Activated T-cell treated with anti-CD3 and anti-CD28 coated beads for 48 hours (primary cell): ENCODE measurements around the gene QKI.
"Not testable (repeated sequence)": the region's sequence is repeated elsewhere in the genome, so short reads cannot be mapped to it uniquely, and the experiment has no call there.

Experiments
- DNase-seq: peaks from one replicate; pipeline ENCODE4 v3.0.0-alpha.2; 2020; ENCODE audit warnings: low read depth

QKI gene

DNA sequence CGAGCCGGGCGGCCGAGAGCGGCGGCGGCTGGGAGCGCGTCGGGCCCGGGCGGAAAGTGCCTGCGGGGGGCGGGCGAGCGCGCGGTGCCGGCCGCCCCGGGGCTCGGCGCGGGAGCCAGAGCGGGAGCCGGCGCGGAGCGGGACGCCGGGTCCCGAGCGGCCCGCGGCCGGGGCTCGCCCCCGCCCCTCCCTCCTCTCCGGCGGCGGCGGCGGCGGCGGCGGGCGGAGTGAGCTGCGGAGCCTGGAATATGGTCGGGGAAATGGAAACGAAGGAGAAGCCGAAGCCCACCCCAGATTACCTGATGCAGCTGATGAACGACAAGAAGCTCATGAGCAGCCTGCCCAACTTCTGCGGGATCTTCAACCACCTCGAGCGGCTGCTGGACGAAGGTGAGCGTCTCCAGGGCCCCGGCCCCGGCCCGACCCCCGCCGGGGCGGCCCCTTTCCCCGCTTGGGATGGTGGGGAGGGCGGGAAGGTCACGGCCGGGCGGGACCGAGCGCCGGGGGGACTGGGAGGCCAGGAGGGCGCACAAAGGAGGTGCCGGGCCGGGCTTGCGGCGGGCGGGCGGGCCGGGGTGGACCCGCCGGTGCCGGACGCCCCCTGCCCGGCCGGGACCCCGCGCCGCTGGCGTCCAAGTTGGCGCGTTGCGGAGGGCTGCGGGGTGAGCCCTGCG lies 565 bp downstream of the QKI start:
- no peak for DNase-seq

DNA sequence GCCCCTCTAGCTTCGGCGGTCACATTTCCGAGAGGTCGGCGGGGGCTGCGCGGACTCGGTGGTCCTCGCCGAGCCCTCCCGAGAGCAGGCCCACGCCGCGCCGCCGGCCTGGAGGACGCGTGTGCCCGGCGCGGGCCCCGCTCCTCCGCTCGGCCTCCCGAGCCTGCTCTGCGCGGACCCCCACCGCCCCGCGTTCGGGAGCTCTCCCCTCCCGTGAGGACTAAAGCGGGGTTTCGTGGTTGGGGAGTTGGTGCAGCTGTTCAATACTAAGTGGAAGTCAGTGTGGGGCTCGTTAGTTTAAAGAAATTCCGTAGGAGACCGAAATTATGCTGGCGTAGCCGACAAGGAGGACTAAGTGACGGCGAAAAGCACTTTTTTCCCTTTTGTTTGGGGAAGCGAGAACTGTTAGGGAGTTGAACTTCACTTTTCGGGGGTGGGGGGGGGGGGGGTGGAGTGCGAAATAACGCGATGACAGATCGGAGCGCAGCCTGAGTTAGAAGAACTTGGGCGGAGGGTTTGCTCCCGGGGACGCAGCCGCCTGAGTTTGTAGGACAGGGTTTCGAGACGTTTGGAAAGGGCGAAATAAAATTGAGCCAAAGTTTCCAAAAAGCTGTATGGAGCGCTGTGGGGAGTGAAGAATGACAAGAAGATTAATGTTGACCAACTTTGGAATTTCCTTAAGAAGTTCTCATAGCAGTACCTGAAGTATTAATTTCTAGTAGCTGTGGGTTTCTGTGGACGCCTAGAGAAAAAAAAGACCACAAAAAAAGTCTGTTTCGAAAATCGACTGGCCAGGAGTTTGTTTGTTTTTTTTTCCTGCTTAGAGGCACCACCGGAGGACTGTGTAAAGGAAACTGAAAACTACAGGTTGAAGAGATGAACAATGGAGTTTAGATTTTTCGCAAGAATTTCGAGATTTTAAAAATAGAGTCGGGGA lies 1.4 kb downstream of the QKI start:
- DNase-seq: peak; percentile 30

DNA sequence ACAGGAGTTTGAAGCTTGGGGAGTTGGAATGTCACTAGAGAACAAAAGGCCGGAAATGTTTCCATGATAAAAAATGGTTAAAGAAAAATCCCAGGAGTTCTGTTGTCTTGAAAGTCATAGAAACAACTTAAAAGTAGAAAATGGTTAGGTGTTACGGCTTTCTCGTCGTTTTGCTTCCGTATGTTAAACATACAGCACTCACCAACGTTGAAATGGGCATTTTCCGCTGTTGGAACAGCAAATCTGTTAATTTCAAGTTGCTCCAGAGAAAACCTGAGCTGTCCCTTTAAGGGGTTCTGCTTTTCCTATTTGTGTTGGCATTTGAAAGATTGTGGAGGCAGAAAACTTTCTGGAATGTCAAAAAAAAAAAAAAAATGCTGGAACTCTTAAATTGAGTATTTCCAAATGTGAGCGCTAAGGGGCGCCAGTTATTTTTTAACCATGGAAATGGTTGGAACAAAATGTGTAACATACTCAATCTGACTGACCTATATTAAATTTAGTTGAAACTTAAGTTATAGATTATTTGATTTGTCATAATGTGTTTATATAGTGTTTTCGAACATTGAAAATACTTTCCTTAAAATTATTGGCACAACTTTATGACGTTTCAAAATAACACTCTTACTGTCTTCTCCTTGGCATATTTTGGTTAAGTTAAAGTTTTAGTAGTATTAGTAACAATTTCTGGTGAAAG lies 2.2 kb downstream of the QKI start:
- DNase-seq: no peak

DNA sequence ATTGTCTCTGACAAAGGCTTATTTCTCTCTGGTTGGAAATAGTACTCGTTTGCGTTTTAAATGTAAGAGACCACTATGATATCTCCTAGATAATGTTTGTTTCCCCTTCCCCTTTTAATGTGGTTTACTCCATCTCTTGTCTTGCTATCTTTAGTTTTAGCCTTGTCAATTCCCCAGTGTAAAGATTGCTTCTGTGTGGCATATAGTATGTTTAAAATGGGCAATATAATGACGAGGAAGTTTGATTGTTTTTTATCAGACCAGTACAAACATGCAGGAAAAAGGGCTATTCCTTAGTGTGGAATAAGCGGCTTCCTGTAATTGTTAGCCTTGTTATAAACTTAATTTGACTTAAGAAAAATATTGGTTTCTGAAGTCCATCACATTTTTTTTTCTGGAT lies 3.1 kb downstream of the QKI start:
- DNase-seq: no peak

DNA sequence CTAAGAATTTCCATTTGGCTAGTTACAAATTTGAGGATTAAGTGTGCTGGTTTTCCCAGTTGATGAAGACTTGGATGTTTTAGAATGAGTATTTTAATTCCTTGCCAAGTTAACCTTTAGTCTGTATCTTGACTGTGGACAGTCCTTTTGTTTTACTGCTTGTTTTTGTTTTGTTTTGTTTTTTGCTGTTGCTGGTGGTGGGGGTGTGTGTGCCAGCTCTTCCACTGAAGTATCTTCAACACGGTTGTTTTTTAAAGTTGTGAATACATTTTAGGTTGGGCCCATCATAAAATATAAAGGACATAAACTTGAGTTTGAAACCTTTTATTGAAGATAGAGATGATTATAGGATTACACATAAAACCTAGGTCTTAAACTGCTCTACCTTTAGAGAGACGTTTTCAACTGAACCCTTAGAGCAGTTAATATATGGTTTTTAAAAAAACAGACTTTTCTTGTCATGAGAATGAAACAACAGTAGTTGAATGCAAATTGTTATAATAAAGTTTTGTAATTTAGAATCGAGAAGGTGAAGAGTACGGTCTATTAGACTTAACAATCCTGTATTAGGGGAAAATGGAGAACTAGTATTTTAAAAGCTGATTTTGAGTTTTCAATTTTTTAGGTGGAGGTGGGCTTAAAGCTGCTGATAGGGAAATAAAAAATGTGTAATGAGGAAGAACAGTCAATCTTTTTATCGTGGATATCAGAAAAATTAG lies 4.0 kb downstream of the QKI start:
- DNase-seq: no peak

DNA sequence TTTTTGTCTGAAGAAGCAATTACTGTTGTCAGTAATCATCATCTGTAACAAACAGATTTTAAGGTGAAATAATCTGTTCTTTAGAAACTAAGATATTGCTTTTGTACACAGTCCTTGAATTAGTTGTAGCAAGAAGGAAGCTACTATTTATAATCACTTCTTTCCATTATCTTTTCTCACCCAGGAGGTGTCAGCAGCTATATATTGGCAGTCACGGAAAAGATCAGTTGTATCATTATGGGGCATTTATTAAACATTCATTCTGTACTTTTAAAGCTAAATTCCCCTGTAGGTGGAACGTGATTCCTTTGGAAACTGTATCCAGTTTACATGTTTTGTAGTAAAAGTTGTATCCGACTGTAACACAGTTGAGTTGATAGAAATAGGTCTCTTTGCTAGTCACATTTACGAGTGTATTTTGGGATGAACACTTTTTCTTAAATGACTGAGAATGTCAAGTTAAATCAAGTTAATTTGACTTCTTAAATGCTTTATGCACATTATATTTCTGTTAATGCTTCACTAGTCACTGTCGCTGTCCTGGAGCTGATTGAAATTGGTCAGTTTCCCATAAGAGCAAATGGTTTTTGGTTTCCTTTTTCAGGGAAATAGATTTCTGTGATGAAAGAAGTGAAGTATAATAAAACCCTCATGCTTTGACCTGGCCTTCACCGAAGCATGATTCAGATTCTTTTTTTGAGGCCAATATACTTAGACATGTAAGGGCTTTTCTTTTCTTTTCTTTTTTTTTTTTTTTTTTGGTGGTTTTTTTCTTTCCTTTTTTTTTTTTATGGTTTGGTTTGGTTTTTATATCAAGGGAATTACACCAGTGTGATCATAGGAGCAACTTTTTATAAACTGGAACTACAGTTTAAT lies 5.1 kb downstream of the QKI start:
- DNase-seq: no peak

DNA sequence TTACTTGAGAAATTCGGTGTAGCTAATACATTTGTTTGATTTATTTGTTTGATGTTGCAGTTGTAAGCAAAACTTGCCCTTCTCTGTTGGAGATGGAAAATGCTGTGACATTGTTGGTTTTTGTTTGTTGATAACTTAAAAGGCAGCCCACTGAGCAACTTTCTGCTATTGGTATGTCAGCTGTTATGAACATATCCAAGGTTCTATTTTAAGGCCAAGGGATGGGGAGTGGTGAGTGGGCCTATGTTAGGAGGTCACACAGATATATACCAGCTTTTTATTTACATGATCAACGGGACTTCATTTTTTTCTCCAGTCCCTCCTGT lies 5.7 kb downstream of the QKI start:
- DNase-seq: no peak

DNA sequence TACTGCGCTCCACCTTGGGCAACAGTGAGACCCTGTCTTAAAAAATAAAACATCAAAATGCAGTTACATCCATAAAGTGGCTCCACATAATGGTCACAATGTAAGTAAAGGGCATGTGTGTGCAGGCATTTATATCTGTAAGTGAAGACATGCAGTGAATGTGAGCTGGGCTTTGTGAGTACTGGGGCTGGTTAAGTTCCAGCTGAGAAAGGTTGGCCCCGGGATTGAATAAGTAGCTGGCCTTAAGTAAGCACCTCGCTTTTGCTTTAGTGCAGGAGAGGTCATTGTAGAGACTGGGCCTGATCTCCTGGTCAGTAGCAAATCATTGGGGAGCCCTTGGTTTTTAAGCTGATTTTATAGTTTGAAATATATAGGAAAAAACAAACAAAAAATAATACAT lies 8.0 kb downstream of the QKI start:
- no peak for DNase-seq

DNA sequence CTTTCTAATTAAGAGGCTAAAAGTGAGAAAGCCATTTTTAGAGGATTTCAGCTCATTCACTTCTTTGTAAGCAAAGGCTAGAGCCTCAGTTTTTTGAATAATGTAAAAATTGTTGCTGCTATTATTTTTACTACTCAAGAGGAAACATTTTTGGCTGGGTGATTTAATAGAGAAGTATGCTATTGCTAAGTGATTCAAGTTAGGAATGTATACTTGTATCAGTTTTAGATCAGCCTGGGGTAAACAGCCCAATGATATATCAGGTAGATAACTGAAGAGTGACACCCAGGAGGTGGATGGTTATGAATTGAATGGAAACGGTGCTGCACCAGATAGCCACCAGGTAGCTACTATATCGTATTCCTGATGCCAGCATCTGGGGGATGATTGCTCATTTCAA lies 9.2 kb downstream of the QKI start:
- no peak for DNase-seq

DNA sequence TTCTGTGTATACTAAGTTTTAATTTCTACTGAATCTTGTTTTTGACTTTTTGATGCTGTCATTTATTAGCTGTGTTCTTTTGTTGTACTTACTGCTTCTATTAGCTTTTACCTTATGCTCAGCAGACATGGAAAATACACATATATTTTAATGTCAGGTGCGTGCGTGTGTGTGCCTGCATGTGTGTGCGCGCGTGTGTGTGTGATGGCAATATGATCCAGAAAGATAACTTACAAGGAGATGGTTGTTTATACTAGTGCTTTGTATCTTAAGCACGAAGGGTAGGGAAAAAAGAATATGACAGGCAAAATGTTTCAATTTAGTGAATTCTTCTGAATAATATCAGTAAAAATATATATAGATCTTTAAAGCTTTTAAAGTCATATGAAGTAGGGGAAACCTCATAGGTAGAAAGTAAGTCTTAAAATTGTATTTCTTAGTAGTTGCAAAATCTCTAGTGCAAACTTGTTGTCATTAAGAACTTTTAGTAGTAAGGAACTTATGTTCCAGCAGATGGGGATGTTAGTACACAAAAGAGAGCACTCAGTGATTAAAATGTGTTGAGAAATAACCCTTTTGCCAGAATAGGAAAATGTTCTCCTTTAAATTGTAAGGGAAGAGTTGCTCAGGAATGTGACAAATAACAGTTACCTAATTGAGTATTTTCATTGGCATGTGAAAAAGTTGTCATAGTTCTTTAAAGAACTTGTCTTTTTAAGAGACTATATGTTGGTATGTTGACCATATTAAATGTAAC lies 13.2 kb downstream of the QKI start:
- no peak for DNase-seq

DNA sequence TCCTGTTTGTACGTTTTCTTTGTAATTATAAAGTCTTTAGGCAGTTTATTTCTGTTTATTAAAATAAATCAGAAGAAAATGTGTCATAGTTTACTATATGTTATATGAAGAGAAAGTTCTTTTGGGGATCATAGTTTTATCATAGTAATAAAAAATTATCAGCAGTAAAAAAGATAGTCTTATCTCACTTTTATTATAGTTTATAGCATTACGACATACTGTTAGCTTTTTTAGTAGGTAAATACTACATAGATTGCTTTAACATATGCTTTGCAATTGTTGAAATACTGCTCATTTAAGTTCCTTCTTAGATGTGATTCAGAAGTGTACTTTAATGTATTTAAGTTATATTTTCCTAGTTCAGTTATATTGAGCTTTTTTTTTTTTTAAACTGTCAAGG lies 13.9 kb downstream of the QKI start:
- DNase-seq: no peak

DNA sequence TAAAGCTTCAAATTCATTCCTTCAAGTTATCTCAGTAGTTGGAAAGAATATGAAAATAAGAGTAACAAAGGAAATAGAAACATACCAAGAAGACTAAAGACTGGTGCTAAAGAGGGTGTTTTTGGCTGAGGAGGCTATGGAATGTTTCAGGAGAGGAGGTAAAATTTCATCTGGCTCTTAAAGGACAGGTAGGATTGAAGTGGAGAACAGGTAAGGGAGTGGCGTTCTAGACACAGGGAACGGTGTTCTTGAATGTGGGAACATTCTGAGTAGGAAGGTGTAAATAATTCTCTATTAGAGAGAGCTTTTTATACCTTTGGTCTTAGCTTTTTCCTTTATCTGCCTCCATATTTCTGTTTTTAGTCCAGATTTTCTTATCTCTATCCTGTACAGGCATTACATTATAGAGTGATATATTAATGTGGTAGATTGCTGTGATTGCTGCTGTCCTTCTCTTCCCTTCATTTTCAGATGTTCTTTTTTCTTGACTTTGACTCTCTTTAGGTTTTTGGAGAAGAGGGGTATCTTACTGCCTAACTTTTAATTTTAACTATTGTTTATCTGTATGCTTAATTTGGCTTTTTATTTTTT lies 15.4 kb downstream of the QKI start:
- no peak for DNase-seq

DNA sequence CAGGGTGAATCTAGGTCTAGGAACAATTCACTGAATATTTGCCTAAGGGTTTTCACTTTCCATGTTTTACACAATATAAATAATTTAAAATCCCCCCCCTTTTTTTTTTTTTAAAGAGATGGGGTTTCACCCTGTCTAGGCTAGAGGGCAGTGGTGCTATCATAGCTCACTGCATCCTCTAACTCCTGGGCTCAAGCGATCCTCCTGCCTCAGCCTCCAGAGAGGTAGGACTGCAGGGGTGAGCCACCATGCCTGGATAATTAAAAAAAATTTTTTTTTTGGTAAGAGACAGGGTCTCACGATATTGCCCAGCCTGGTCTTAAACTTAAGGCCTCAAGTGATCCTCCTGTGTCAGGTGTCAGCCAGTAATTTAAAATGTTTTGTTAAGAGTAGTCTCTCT lies 17.8 kb downstream of the QKI start:
- no peak for DNase-seq

DNA sequence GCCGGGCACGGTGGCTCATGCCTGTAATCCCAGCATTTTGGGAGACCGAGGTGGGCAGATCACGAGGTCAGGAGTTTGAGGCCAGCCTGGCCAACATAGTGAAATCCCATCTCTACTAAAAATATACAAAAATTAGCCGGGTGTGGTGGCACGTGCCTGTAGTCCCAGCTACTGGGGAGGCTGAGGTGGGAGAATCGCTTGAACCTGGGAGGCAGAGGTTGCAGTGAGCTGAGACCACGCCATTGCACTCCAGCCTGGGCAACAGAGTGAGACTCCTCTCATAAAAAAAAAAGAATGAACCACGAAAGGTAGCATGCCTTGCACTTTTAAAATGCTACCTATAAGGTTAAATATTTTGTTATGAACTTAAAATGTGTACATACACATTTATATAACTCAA lies 19.0 kb downstream of the QKI start:
- not testable (repeated sequence) for DNase-seq

DNA sequence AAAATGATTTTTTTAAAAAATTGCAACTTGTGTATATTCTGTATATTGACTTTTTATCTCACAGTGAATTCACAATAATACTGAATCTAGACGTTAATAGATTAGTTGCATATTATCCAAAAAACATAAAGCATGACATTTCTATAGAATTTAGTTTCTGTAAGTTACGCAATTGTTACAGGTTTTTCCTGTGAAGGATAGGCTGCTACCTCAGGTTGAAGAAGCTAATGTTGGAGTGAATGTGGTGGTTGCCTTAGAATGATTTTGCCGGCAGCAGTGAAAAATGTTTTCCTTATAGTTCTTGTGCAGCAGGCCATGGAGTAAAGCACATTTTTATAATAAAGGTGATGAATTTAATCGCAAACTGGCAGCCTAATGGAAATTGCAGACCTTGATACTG lies 20.5 kb downstream of the QKI start:
- DNase-seq: no peak

DNA sequence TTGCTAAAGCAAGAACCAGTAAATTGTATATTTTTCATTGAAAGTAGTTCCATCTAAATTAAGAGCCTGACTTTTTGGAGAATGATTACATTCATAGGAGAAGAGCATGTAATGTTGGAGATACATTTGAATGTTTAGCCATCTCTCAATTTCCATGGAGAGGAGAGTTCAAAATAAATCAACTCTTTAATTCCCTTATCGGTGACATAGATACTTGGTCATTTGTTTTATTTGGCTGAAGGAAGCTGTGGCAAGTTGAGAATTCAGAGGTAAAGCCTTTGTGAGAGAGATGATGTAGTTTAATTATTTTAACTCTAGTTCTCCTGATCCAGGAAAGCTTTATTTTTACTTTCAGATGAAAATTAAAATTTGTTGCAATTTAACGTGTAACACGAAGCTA lies 22.3 kb downstream of the QKI start:
- DNase-seq: no peak

DNA sequence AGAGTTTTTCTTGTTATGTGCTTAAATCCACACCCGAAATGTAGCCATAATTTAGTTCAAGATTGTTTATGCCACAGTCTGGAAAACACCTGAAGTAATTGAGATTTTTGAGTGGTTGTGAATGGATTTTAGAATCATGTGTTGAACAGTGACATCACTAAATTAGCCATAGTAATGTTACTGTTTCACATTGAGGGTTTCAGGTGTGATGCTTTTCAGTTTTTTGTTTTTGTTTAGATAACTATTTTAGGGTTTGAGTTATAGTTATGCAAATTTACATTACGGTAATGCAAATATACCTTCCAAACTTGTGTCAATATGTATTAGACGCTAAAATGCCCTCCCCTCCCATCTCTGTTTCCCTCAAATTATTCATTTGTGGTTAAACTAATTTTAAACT lies 22.9 kb downstream of the QKI start:
- no peak for DNase-seq

DNA sequence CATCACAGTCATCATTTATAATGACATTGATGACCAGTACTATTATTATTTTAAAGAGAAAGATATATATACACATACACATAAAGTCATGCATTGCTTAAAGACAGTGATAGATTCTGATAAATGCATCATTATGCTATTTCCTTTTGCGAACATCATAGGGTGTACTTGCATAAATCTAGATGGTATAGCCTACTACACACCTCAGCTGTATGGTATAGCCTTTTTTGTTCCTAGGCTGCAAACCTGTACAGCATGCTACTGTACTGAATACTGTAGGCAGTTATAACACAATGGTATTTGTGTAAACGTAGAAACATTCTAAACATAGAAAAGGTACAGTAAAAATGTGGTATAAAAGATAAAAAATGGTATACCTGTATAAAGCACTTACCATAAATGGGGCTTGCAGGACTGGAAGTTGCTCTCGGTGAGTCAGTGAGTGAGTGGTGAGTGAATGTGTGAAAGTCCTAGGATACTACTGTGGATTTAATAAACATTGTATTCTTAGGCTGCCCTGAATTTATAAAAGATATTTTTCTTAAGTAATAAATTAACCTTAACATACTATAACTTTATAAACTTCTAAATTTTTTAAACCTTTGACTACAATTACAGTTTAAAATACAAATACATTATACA lies 23.9 kb downstream of the QKI start:
- no peak for DNase-seq

DNA sequence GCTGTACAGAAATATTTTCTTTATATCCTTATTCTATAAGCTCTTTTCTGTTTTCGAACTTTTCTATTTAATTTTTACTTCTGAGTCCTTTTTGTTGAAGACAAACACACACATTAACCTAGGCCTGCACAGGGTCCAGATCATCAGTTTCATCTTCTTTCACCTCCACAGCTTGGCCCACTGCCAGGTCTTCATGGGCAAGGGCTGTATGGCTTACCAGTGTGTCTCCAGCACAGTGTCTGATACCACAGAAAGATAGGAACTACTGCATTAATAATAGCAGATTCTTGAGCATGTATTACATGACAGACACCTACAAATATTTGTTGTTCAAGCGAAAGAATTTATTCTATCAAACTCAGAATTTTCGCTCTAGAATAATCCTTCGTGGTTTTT lies 24.4 kb downstream of the QKI start:
- no peak for DNase-seq

DNA sequence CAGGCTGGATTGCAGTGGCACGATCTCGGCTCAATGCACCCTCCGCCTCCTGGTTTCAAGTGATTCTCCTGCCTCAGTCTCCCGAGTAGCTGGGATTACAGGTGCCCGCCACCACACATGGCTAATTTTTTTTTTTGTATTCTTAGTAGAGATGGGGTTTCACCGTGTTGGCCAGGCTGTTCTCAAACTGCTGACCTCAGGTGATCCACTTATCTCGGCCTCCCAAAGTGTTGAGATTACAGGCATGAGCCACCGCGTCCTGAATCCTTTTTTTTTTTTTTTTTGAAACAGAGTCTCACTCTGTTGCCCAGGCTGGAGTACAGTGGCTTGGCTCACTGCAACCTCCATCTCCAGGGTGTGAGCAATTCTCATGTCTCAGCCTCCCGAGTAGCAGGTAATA lies 24.9 kb downstream of the QKI start:
- DNase-seq: not testable (repeated sequence)
